Left lung (tissue), 10 donors: ENCODE measurements around the gene MBOAT2. TPM values are rescaled to one million over a fixed set of nuclear protein-coding genes. Genes with fewer than 3 reads are reported as not detected.

Experiments
- ATAC-seq: fragments of 200-7000 bp; cut with Tn5 transposase; one replicate; pipeline ENCODE4 v1.9.1; 2020; ENCODE audit warnings: moderate library complexity
- DNase-seq, 4 donors: peaks; one replicate each; pipeline ENCODE4 v3.0.0-alpha.2; 2013 to 2020
- H3K27ac ChIP-seq, 2 donors: fragments of 200-600 bp; sonication (generic) in 1 of 2; one replicate each; pipeline versions ENCODE4 v1.5.0 to v1.8.0; 2020 to 2021
- H3K27me3 ChIP-seq, 2 donors: fragments of 200-600 bp; sonication (generic) in 1 of 2; one replicate each; pipeline versions ENCODE4 v1.5.0 to v1.8.0; 2020 to 2021
- H3K36me3 ChIP-seq, 2 donors: fragments of 200-600 bp; sonication (generic) in 1 of 2; one replicate each; pipeline versions ENCODE4 v1.5.0 to v1.8.0; 2020 to 2021
- H3K4me1 ChIP-seq, 2 donors: fragments of 200-600 bp; one replicate each; pipeline ENCODE4 v1.8.0; 2021
- H3K4me3 ChIP-seq, 2 donors: fragments of 200-600 bp; sonication (generic) in 1 of 2; one replicate each; pipeline versions ENCODE4 v1.5.0 to v1.8.0; 2020 to 2021; ENCODE audit warnings: mild to moderate bottlenecking in 1 of 2
- H3K9me3 ChIP-seq, 2 donors: fragments of 200-600 bp; sonication (generic) in 1 of 2; one replicate each; pipeline versions ENCODE4 v1.5.0 to v1.8.0; 2020 to 2021
- intact Hi-C, 2 donors: fragments of 100-400 bp; cut with DNase I; formaldehyde crosslinking; loops; one replicate each; pipeline versions ENCODE4 v1.11.2 to v1.14.2; 2022
- polyA plus RNA-seq, 6 donors: library from polyadenylated mRNA; unstranded; fragments of 120-200 nt; gene quantifications; one replicate each; pipeline ENCODE4 v1.2.1, GENCODE V29; 2013; ENCODE audit not compliant: insufficient read length in 6 of 6
- total RNA-seq, 2 donors: library from RNA; stranded (reverse); fragmentation: NEBNext Ultra II Directional; extraction: Animal tissue kit (Norgen Biotek cat#: 25700); gene quantifications; one replicate each; pipeline ENCODE4 v1.2.1, GENCODE V29; 2021
- TF ChIP-seq, protein P1 (sequence below), 2 donors: fragments of 200-600 bp; sonication (generic) in 1 of 2; IDR thresholded peaks; one replicate each; pipeline versions ENCODE4 v1.5.0 to v1.8.0; 2021; ENCODE audit warnings: antibody characterized with exemption in 2 of 2
- donor health status: DM: no; HTN: yes; CAD: no.
- donor health status: DM: no; HTN: no; CAD: no.

Gene MBOAT2
- total and polyA plus RNA-seq, 8 donors = 32.7 to 85.5 (median 62.9) TPM

DNA sequence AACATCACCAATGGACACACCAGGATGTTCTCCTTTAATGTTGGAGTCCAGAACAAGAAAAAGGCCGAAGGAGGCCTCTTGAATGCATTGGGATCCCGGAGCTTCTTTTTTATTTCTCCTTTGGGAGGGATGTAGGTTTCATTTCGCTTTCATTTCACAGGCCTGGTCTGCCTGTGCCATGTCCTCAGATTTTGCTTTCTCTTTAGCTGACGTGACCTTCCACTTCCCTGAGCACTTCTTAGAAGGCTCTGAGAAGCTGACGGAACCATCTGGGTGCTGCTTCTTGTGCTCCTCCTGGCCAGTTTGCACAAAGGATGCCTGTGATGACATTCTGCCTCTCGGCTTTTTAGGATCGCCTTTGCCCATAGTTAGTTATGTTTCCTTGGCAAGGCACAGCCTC lies 15.1 kb upstream of the MBOAT2 start:
- Histone ChIP-seq H3K27me3 (no peaks in the 10 kb centered on the region), H3K4me3 (no peak overlapping the region)

GRCh38 chr2:9018109-9018508 lies 14.6 kb upstream of the MBOAT2 start:
- no peaks in the 10 kb centered on the region for H3K36me3 ChIP-seq
- intact Hi-C loops = no loop called here
- DNase-seq (no peak), ATAC-seq (no peak)
- H3K4me1 ChIP-seq = no peaks in the 10 kb centered on the region
- H3K9me3 ChIP-seq = no peaks in the 10 kb centered on the region
- no peak overlapping the region for H3K27ac ChIP-seq
- H3K27me3 ChIP-seq = no peaks in the 10 kb centered on the region
- TF ChIP-seq, protein P1, sequence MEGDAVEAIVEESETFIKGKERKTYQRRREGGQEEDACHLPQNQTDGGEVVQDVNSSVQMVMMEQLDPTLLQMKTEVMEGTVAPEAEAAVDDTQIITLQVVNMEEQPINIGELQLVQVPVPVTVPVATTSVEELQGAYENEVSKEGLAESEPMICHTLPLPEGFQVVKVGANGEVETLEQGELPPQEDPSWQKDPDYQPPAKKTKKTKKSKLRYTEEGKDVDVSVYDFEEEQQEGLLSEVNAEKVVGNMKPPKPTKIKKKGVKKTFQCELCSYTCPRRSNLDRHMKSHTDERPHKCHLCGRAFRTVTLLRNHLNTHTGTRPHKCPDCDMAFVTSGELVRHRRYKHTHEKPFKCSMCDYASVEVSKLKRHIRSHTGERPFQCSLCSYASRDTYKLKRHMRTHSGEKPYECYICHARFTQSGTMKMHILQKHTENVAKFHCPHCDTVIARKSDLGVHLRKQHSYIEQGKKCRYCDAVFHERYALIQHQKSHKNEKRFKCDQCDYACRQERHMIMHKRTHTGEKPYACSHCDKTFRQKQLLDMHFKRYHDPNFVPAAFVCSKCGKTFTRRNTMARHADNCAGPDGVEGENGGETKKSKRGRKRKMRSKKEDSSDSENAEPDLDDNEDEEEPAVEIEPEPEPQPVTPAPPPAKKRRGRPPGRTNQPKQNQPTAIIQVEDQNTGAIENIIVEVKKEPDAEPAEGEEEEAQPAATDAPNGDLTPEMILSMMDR (IDR thresholded peaks at IDR 0.05) = no peak
- no peak overlapping the region for H3K4me3 ChIP-seq

More for the DNA sequence above, 15.1 kb upstream of the MBOAT2 start:
- DNase-seq = no peak
- Histone ChIP-seq H3K27ac (no peak overlapping the region), H3K36me3 (no peaks in the 10 kb centered on the region), H3K9me3 (no peaks in the 10 kb centered on the region), H3K4me1 (no peaks in the 10 kb centered on the region)
- no peak for ATAC-seq
- TF ChIP-seq, protein P1 (IDR thresholded peaks at IDR 0.05) = no peak
- intact Hi-C loops = no loop called here

GRCh38 chr2:9017411-9017810 lies 13.9 kb upstream of the MBOAT2 start:
- Histone ChIP-seq H3K4me3 (no peak overlapping the region), H3K27ac (no peak overlapping the region), H3K9me3 (no peaks in the 10 kb centered on the region), H3K36me3 (no peaks in the 10 kb centered on the region), H3K4me1 (no peaks in the 10 kb centered on the region), H3K27me3 (no peaks in the 10 kb centered on the region)
- ATAC-seq (no peak), DNase-seq (no peak)
- TF ChIP-seq, protein P1 (IDR thresholded peaks at IDR 0.05) = no peak
- intact Hi-C loops = no loop called here

GRCh38 chr2:9015998-9016397 lies 12.5 kb upstream of the MBOAT2 start:
- H3K27ac ChIP-seq = no peak overlapping the region
- intact Hi-C loops = no loop called here
- no peaks in the 10 kb centered on the region for H3K36me3 ChIP-seq
- ATAC-seq (no peak), DNase-seq (no peak)
- no peaks in the 10 kb centered on the region for H3K27me3 ChIP-seq
- no peaks in the 10 kb centered on the region for H3K4me1 ChIP-seq
- no peak overlapping the region for H3K4me3 ChIP-seq
- TF ChIP-seq, protein P1 (IDR thresholded peaks at IDR 0.05) = no peak
- no peaks in the 10 kb centered on the region for H3K9me3 ChIP-seq

DNA sequence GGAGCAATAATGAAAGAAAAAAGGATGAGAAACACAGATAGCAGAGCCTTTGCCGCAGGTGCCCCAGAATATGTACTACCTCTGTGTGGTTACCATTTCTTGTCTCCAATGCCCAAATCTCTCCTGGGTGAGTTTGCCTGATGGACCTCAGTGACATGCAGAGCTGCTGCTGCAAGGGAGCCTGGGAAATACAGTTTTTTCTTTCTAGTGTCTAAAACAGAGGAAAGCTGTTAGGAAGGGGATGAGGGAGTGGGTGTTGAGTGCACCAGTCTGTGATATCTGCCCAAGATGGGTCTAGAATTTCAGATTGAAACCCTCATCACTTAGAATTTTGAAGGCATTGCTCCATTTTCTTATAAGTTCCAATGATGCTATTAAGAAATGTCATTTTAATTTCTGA lies 9.9 kb upstream of the MBOAT2 start:
- intact Hi-C loops = no loop called here
- Histone ChIP-seq H3K27me3 (no peaks in the 10 kb centered on the region), H3K36me3 (no peaks in the 10 kb centered on the region), H3K4me3 (no peak overlapping the region), H3K27ac (no peak overlapping the region), H3K4me1 (no peaks in the 10 kb centered on the region), H3K9me3 (no peaks in the 10 kb centered on the region)
- DNase-seq (no peak), ATAC-seq (no peak)
- TF ChIP-seq, protein P1 (IDR thresholded peaks at IDR 0.05) = no peak
